ENCODE measurements around the gene MYH13. TPM values are rescaled to one million over a fixed set of nuclear protein-coding genes. Genes with fewer than 3 reads are reported as not detected.

The MYH13 gene
- total RNA-seq, 2 experiments from 2014 or later, result not detected

GRCh38 chr17:10309003-10309974, 63.5 kb downstream of the MYH13 start:
- CTCF ChIA-PET, result interaction anchor here (0.8 to 1.8 kb wide), 2 partner anchors 9 to 15 kb away, joined by 3 to 4 read pairs; no protein-coding TSS in a partner anchor
- DNase-seq, result no peak
- no peaks in the 10 kb centered on the region for H3K36me3 Mint-ChIP-seq (ENCODE audit: low read depth)
- H3K4me3 Mint-ChIP-seq, result no peak overlapping the region
- TF ChIP-seq, protein P1, sequence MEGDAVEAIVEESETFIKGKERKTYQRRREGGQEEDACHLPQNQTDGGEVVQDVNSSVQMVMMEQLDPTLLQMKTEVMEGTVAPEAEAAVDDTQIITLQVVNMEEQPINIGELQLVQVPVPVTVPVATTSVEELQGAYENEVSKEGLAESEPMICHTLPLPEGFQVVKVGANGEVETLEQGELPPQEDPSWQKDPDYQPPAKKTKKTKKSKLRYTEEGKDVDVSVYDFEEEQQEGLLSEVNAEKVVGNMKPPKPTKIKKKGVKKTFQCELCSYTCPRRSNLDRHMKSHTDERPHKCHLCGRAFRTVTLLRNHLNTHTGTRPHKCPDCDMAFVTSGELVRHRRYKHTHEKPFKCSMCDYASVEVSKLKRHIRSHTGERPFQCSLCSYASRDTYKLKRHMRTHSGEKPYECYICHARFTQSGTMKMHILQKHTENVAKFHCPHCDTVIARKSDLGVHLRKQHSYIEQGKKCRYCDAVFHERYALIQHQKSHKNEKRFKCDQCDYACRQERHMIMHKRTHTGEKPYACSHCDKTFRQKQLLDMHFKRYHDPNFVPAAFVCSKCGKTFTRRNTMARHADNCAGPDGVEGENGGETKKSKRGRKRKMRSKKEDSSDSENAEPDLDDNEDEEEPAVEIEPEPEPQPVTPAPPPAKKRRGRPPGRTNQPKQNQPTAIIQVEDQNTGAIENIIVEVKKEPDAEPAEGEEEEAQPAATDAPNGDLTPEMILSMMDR (IDR thresholded peaks at IDR 0.05), result no peak
- POLR2A ChIA-PET, result no interaction called here
- intact Hi-C loops (cut with micrococcal nuclease), result no loop called here
- H3K9me3 Mint-ChIP-seq, result no peaks in the 10 kb centered on the region
- H3K4me1 Mint-ChIP-seq (ENCODE audit: low read depth), result no peaks in the 10 kb centered on the region
- no peak overlapping the region for H3K27ac Mint-ChIP-seq
- peaks cover 2% of the 10 kb centered on the region for H3K27me3 Mint-ChIP-seq
- ATAC-seq, result no peak

DNA sequence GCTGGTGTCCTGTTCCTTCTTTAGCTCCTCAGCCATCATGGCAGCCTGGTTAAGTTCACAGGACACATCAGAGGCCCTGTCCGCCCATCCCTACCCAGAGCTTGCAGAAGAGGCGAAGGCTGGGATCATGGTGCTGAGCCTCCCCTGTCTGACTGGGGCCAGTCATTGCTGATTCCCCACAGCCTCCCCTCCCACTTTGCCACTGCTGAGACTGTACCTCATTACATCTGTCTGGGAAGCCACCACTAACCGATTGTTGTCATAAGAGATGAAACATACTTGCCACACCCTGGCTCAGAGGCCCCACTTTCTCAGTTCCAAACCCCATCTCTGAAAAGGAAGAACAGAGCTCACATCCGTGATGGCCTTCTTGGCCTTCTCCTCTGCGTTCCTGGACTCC, 66.2 kb downstream of the MYH13 start:
- no peak overlapping the region for H3K4me3 Mint-ChIP-seq
- ATAC-seq (no peak), DNase-seq (no peak)
- H3K4me1 Mint-ChIP-seq (ENCODE audit: low read depth), result no peaks in the 10 kb centered on the region
- CTCF ChIA-PET, result interaction anchor here (1.1 kb wide), 1 partner anchor 11 kb away, joined by 5 read pairs; no protein-coding TSS in a partner anchor
- TF ChIP-seq, protein P1 (IDR thresholded peaks at IDR 0.05), result no peak
- POLR2A ChIA-PET, result no interaction called here
- no peaks in the 10 kb centered on the region for H3K36me3 Mint-ChIP-seq (ENCODE audit: low read depth)
- no peak overlapping the region for H3K27ac Mint-ChIP-seq
- H3K9me3 Mint-ChIP-seq, result no peaks in the 10 kb centered on the region
- peaks cover under 1% of the 10 kb centered on the region for H3K27me3 Mint-ChIP-seq
- intact Hi-C loops (cut with micrococcal nuclease), result no loop called here

DNA sequence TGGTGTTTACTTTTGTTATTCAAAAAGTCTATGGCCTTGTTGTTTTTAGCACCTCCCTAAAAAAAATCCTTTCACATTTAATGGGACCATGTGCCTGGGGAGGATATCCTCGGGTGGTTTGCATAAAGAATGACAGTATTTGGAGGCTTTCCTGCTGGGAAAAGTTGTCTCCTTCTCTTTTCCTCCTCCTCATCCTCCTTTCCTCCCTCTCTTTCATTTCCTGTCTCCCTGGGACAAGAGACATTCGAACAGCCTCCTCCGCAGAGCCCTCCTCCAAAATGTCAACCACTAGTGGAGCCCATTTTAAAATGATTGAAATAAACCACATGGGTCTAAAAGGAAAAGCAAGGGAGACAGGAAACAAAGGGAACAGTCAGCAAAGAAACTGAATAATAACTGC, 67.4 kb downstream of the MYH13 start:
- H3K27ac Mint-ChIP-seq, result no peak overlapping the region
- no peaks in the 10 kb centered on the region for H3K4me1 Mint-ChIP-seq (ENCODE audit: low read depth)
- no peak overlapping the region for H3K4me3 Mint-ChIP-seq
- no peaks in the 10 kb centered on the region for H3K9me3 Mint-ChIP-seq
- no peaks in the 10 kb centered on the region for H3K27me3 Mint-ChIP-seq
- no peaks in the 10 kb centered on the region for H3K36me3 Mint-ChIP-seq (ENCODE audit: low read depth)
- DNase-seq (no peak), ATAC-seq (no peak)
- ChIA-PET POLR2A (no interaction called here), CTCF (interaction anchor here (0.7 kb wide), 1 partner anchor 11 kb away, joined by 3 read pairs; no protein-coding TSS in a partner anchor)
- TF ChIP-seq, protein P1 (IDR thresholded peaks at IDR 0.05), result no peak
- intact Hi-C loops (cut with micrococcal nuclease), result no loop called here

DNA sequence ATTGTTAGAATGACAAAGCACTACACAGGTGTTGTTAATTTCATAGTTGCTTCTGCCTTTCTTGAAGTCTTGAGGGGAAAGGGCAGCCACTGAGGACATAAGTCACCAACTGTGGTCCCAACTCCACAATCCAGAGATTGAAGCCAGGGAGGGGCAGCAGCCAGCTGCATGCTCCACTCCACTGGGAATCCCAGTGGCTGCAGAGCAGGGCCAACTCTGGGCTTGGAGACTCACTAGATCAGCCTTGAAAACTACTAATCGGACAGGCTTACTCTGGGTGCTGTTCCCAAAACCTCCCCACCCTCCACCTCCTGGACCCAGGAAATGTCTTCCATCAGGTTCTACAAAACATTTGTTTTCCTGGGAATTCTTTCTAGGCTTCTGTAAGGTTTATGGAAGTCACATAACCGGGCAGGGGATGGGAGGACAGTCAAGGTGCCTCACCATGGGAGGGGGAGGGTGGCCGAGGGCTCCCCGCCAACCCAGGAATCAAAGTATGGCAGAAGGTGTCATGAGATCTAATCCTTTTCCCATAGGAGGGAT, 68.0 kb downstream of the MYH13 start:
- ChIA-PET CTCF (no interaction called here), POLR2A (no interaction called here)
- H3K36me3 Mint-ChIP-seq (ENCODE audit: low read depth), result no peaks in the 10 kb centered on the region
- H3K9me3 Mint-ChIP-seq, result no peaks in the 10 kb centered on the region
- H3K27ac Mint-ChIP-seq, result no peak overlapping the region
- no peak overlapping the region for H3K4me3 Mint-ChIP-seq
- no peaks in the 10 kb centered on the region for H3K27me3 Mint-ChIP-seq
- DNase-seq (no peak), ATAC-seq (no peak)
- no peaks in the 10 kb centered on the region for H3K4me1 Mint-ChIP-seq (ENCODE audit: low read depth)
- intact Hi-C loops (cut with micrococcal nuclease), result no loop called here
- TF ChIP-seq, protein P1 (IDR thresholded peaks at IDR 0.05), result no peak

DNA sequence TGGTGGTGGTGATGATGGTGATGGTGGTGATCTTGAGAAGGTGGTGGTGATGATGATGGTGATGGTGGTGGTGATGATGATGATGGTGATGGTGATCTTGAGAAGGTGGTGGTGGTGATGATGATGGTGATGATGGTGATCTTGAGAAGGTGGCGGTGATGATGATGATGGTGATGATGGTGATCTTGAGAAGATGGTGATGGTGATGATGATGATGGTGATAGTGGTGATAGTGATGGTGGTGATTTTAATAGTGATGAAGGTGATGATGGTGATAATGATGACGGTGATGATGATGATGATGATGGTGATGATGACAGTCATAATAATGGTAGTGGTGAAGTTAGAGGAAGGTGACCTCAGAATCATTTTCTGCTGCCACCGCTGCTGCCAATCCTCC, 75.1 kb downstream of the MYH13 start:
- POLR2A ChIA-PET, result no interaction called here
- Mint-ChIP-seq H3K9me3 (no peaks in the 10 kb centered on the region), H3K4me3 (no peak overlapping the region), H3K27ac (no peak overlapping the region), H3K4me1 (ENCODE audit: low read depth) (peaks cover 2% of the 10 kb centered on the region), H3K27me3 (peaks cover 4% of the 10 kb centered on the region), H3K36me3 (ENCODE audit: low read depth) (no peaks in the 10 kb centered on the region)
- TF ChIP-seq, protein P1 (IDR thresholded peaks at IDR 0.05), result no peak
- CTCF ChIA-PET, result no interaction called here
- no peak for ATAC-seq
- no peak for DNase-seq
- intact Hi-C loops (cut with micrococcal nuclease), result no loop called here
